Measurements from ENCODE around the gene ATG2B. TPM values are rescaled to one million over a fixed set of nuclear protein-coding genes. Genes with fewer than 3 reads are reported as not detected.

ATG2B gene
- total and polyA plus RNA-seq, 2 of the 4 experiments (the other 2 are of a cell fraction) = 6.9 to 22.0 TPM

GRCh38 chr14:96272777-96273473 lies 90.2 kb downstream of the ATG2B start:
- BruUV-seq (replicated peaks) = no TSS peak
- Histone ChIP-seq H4K91ac (ENCODE audit: insufficient read depth, low read depth, low read length) (peak overlapping the region; percentile 93), H3K9me1 (ENCODE audit: insufficient read depth, low read length) (peaks cover 15% of the 10 kb centered on the region), H2BK15ac (ENCODE audit: low read depth, low read length) (peak overlapping the region; percentile 56), H3K56ac (ENCODE audit: extremely low read depth, insufficient read depth, low read length) (no peak overlapping the region), H3K23ac (ENCODE audit: low read depth, low read length) (peak overlapping the region; percentile 17; the same call in 1 of the 2 replicates), H3K36me3 (ENCODE audit: control insufficient read depth, insufficient read depth, low read length) (peaks cover 2% of the 10 kb centered on the region), H3K79me1 (ENCODE audit: low read depth in 1 of 2, low read length in 2 of 2) (peaks cover 0 to 16% of the 10 kb centered on the region in 2 experiments; a peak in 2 of 4 replicates), H4K5ac (ENCODE audit: low read depth, low read length) (peak overlapping the region; percentile 66), H2BK20ac (ENCODE audit: low read depth, low read length) (peak overlapping the region; percentile 94; the same call in 1 of the 2 replicates), H2AFZ (replicated peaks; ENCODE audit: low read length, poor library complexity) (peak overlapping the region; percentile 19), H3K4me2 (ENCODE audit: low read depth, low read length) (no peak overlapping the region), H3K4me3 (ENCODE audit: insufficient read depth, low read depth, low read length) (no peak overlapping the region), H3K14ac (replicated peaks; ENCODE audit: low read depth, low read length) (peak overlapping the region; percentile 72), H4K20me1 (ENCODE audit: insufficient read depth, low read length) (no peaks in the 10 kb centered on the region), H2AK9ac (replicated peaks; ENCODE audit: low read depth, low read length, poor library complexity) (no peak overlapping the region), H3K4ac (ENCODE audit: low read depth, low read length) (peak overlapping the region; percentile 88), H2AK5ac (ENCODE audit: low read depth, low read length) (peak overlapping the region; percentile 41), H3K18ac (ENCODE audit: low read depth, low read length) (peak overlapping the region; percentile 85), H3K27ac (ENCODE audit: insufficient read depth, low read length) (peak overlapping the region; percentile 34; the same call in 1 of the 2 replicates), H3K9me3 (ENCODE audit: control insufficient read depth, insufficient read depth, low read length) (peaks cover 6% of the 10 kb centered on the region), H4K8ac (ENCODE audit: low read depth in 2 of 2, low read length in 2 of 2) (peak overlapping the region; percentile 79 to 92), H3K9ac (ENCODE audit: low read depth, low read length) (no peak overlapping the region), H2BK120ac (ENCODE audit: low read depth, low read length) (peak overlapping the region; percentile 96), H2BK5ac (ENCODE audit: low read depth, low read length, poor library complexity, severe bottlenecking) (peak overlapping the region; percentile 90), H3K4me1 (ENCODE audit: control insufficient read depth, insufficient read depth, low read length) (peaks cover 24% of the 10 kb centered on the region), H3K27me3 (ENCODE audit: control insufficient read depth, insufficient read depth, low read length) (no peaks in the 10 kb centered on the region)
- intact Hi-C loops (cut with micrococcal nuclease) (no loop called here), in situ Hi-C loops (cut with MboI; ENCODE audit: low sequenced_read_pairs) (loop anchor here (5.0 to 25.0 kb wide), 2 partner anchors 171 to 736 kb away; partner anchors contain the start of gene GLRX5), dilution Hi-C loops (cut with HindIII; ENCODE audit: low sequenced_read_pairs, unreplicated experiment) (no loop called here)
- no peak for ATAC-seq (ENCODE audit: low read depth)
- CTCF ChIA-PET = interaction anchor here (1.2 to 1.3 kb wide), 2 partner anchors 153 to 172 kb away, joined by 4 read pairs; no protein-coding TSS in a partner anchor
- DNase-seq = peak; percentile 76
- POLR2A ChIA-PET (ENCODE audit: unreplicated experiment) = interaction anchor here (0.9 kb wide), 1 partner anchor 17 kb away, joined by 3 read pairs; the partner anchor contains the start of gene BDKRB1
- TF ChIP-seq NFE2L2 (IDR thresholded peaks at IDR 0.05; ENCODE audit: low read depth, low read length) (peak; percentile 65; the same call in 1 of the 2 replicates), FOS (IDR thresholded peaks at IDR 0.05; ENCODE audit: low read depth, low read length) (peak; percentile 65), MAFK (IDR thresholded peaks at IDR 0.05; ENCODE audit: low read depth, low read length) (no peak)
- no CpG with 5 or more reads among the region's 3 CpGs for WGBS, 2 experiments (ENCODE audit: extremely low coverage in 2 of 2, insufficient read length in 1 of 2)

Data from IMR-90 (cell line).